ENCODE data around the gene IL22.

DNA sequence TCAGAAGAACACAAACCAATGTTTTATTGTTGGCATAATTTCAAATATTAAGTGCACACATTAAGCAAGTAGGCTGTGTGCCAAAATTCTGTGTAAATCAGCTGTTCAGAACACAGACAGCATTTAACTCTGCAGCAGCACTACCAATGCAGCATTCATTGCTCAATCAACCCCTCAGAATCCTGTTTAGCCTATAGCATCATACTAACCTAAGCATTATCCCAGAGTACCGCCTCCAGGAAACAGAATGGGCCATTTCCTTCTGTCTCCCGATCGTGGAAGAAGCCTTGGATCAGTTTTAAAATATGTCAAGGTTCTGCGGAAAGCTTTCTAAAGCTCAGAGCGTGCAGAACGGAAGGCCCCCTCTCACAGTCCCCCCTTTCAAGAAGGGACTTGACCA is 31.1 kb downstream of the IL22 start:
- TF ChIP-seq CTCF (IDR thresholded peaks at IDR 0.05; ENCODE audit: low read depth, low read length, missing input control): no peak
- TF ChIP-seq, protein P1, sequence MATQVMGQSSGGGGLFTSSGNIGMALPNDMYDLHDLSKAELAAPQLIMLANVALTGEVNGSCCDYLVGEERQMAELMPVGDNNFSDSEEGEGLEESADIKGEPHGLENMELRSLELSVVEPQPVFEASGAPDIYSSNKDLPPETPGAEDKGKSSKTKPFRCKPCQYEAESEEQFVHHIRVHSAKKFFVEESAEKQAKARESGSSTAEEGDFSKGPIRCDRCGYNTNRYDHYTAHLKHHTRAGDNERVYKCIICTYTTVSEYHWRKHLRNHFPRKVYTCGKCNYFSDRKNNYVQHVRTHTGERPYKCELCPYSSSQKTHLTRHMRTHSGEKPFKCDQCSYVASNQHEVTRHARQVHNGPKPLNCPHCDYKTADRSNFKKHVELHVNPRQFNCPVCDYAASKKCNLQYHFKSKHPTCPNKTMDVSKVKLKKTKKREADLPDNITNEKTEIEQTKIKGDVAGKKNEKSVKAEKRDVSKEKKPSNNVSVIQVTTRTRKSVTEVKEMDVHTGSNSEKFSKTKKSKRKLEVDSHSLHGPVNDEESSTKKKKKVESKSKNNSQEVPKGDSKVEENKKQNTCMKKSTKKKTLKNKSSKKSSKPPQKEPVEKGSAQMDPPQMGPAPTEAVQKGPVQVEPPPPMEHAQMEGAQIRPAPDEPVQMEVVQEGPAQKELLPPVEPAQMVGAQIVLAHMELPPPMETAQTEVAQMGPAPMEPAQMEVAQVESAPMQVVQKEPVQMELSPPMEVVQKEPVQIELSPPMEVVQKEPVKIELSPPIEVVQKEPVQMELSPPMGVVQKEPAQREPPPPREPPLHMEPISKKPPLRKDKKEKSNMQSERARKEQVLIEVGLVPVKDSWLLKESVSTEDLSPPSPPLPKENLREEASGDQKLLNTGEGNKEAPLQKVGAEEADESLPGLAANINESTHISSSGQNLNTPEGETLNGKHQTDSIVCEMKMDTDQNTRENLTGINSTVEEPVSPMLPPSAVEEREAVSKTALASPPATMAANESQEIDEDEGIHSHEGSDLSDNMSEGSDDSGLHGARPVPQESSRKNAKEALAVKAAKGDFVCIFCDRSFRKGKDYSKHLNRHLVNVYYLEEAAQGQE (IDR thresholded peaks at IDR 0.05): no peak
- no peak for TF ChIP-seq ZBTB33 (IDR thresholded peaks at IDR 0.05)
- no peak for TF ChIP-seq MAX (IDR thresholded peaks at IDR 0.05)
- TF ChIP-seq ATF3 (IDR thresholded peaks at IDR 0.05): no peak
